ENCODE results near the gene MTHFSD.

MTHFSD gene

GRCh38 chr16:86553356-86553755 is 1.7 kb downstream of the MTHFSD start:
- DNase-seq (ENCODE audit: low read depth in 3 of 3, low spot score in 1 of 3): no peak

GRCh38 chr16:86550281-86550680 is 4.8 kb downstream of the MTHFSD start:
- DNase-seq (ENCODE audit: low read depth in 3 of 3, low spot score in 1 of 3): no peak

GRCh38 chr16:86549893-86550190 is 5.2 kb downstream of the MTHFSD start:
- DNase-seq (ENCODE audit: low read depth in 3 of 3, low spot score in 1 of 3): no peak

GRCh38 chr16:86549076-86549892 is 5.8 kb downstream of the MTHFSD start:
- DNase-seq (ENCODE audit: low read depth in 3 of 3, low spot score in 1 of 3): no peak

GRCh38 chr16:86547286-86547685 is 7.7 kb downstream of the MTHFSD start:
- no peak for DNase-seq (ENCODE audit: low read depth in 3 of 3, low spot score in 1 of 3)

GRCh38 chr16:86546638-86547013 is 8.4 kb downstream of the MTHFSD start:
- DNase-seq (ENCODE audit: low read depth in 3 of 3, low spot score in 1 of 3): no peak

GRCh38 chr16:86545954-86546637 is 8.9 kb downstream of the MTHFSD start:
- DNase-seq (ENCODE audit: low read depth in 3 of 3, low spot score in 1 of 3): no peak

- DNase-seq (ENCODE audit: low read depth in 3 of 3, low spot score in 1 of 3): no peak
Observed at GRCh38 chr16:86545481-86545880, 9.6 kb downstream of the MTHFSD start.

GRCh38 chr16:86542756-86543750 is 12.0 kb downstream of the MTHFSD start:
- DNase-seq (ENCODE audit: low read depth in 3 of 3, low spot score in 1 of 3): no peak

- no peak for DNase-seq (ENCODE audit: low read depth in 3 of 3, low spot score in 1 of 3)
Observed at GRCh38 chr16:86541560-86541959, 13.5 kb downstream of the MTHFSD start.

- no peak for DNase-seq (ENCODE audit: low read depth in 3 of 3, low spot score in 1 of 3)
Observed at GRCh38 chr16:86540894-86541293, 14.1 kb downstream of the MTHFSD start.

GRCh38 chr16:86538196-86538780 is 16.7 kb downstream of the MTHFSD start:
- DNase-seq (ENCODE audit: low read depth in 3 of 3, low spot score in 1 of 3): no peak

- no peak for DNase-seq (ENCODE audit: low read depth in 3 of 3, low spot score in 1 of 3)
Observed at GRCh38 chr16:86537486-86537885, 17.5 kb downstream of the MTHFSD start.

GRCh38 chr16:86536621-86537020 is 18.4 kb downstream of the MTHFSD start:
- no peak for DNase-seq (ENCODE audit: low read depth in 3 of 3, low spot score in 1 of 3)

- no peak for DNase-seq (ENCODE audit: low read depth in 3 of 3, low spot score in 1 of 3)
Observed at GRCh38 chr16:86534779-86535615, 20.0 kb downstream of the MTHFSD start.

GRCh38 chr16:86533767-86534351 is 21.2 kb downstream of the MTHFSD start:
- DNase-seq (ENCODE audit: low read depth in 3 of 3, low spot score in 1 of 3): no peak

- no peak for DNase-seq (ENCODE audit: low read depth in 3 of 3, low spot score in 1 of 3)
Observed at GRCh38 chr16:86533076-86533475, 22.0 kb downstream of the MTHFSD start.

- DNase-seq (ENCODE audit: low read depth in 3 of 3, low spot score in 1 of 3): no peak
Observed at GRCh38 chr16:86532526-86532815, 22.6 kb downstream of the MTHFSD start.

GRCh38 chr16:86531641-86532525 is 23.2 kb downstream of the MTHFSD start:
- DNase-seq (ENCODE audit: low read depth in 3 of 3, low spot score in 1 of 3): no peak

All from stimulated activated CD4-positive, alpha-beta T cell treated with anti-CD3 and anti-CD28 coated beads, TNF-alpha, amount 100 ng/mL, for 1 hour (primary cell).